ENCODE results near the gene SAE1.

GRCh38 chr19:47102346-47103060 is 28.1 kb upstream of the SAE1 start:
- TF ChIP-seq CTCF (IDR thresholded peaks at IDR 0.05) (no peak), EZH2 (IDR thresholded peaks at IDR 0.05; ENCODE audit: borderline replicate concordance, insufficient read depth, low read depth, low read length, poor library complexity, severe bottlenecking) (no peak)
